Ammon's horn (tissue), 1 donor: ENCODE data around the gene DRC7.

ENCODE experiments used
- DNase-seq: peaks from one replicate; pipeline ENCODE4 v3.0.0-alpha.2; 2016; ENCODE audit warnings: low spot score

DRC7 gene

DNA sequence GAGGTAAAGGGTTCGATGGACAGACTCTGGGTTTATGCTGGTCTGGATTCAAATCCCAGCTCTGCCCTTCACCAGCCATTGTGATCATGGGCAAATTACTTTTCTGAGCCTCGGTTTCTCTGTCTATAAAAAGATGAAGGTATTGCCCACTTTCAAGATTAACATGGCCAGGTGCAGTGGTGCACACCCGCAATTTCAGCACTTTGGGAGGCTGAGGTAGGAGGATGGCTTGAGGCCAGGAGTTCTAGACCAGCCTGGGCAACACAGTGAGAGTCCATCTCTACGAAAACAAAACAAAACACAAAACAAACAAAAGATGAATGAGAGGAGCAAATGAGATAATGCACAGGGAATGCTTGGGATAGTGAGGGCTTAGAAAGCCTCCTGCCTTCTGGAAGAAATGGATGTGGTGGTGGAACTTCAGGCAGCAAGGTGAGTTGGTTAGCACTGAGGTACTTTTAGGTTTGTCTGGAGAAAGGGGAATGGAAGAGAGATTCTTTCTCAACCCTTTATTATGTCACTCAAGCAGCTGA is 18.0 kb upstream of the DRC7 start:
- DNase-seq: no peak

GRCh38 chr16:57677622-57678369 is 16.8 kb upstream of the DRC7 start:
- no peak for DNase-seq

DNA sequence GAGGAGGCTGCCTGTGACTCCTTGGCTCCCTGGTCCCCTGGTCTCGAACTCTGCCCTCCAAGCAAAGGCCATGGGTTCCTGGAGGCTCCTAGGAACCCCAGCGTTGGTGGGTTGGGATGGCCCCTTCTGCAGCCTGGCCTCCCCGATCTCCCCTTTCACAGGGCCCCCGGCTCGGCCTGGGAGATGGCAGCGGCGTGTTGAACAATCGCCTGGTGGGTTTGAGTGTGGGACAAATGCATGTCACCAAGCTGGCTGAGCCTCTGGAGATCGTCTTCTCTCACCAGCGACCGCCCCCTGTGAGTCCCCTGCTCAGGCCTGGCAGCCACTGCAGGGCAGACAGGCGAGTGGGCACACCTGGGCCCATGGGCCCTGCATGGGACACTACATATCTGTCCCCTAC is 15.6 kb upstream of the DRC7 start:
- no peak for DNase-seq

DNA sequence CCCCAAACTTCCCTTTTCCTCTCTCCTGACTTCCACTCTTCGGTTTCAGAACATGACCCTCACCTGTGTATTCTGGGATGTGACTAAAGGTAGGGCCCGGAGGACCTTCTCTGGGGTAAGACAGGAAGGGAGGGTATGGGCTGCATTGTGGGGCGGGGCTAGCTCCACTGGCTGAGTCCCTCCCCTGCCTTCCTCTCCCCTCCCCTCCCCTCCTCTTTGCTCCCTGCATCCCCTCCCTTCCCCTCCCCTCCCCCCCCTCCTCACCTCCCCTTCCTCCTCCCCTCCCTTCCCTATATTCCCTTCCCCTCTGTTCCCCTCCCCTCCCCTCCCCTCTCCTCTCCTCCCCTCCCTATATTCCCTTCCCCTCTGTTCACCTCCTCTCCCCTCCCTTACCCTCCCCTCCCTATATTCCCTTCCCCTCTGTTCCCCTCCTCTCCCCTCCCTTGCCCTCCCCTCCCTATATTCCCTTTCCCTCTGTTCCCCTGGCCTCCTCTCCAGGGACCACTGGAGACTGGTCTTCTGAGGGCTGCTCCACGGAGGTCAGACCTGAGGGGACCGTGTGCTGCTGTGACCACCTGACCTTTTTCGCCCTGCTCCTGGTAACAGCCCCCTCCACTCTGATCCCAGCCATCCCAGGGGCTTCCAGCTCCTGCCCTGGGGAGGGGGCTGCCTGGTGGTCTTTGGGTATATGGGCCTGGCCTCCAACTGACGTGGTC is 14.7 kb upstream of the DRC7 start:
- no peak for DNase-seq

- no peak for DNase-seq
Observed at GRCh38 chr16:57680842-57681375, 13.7 kb upstream of the DRC7 start.

- no peak for DNase-seq
Observed at GRCh38 chr16:57681950-57682728, 12.5 kb upstream of the DRC7 start.

DNA sequence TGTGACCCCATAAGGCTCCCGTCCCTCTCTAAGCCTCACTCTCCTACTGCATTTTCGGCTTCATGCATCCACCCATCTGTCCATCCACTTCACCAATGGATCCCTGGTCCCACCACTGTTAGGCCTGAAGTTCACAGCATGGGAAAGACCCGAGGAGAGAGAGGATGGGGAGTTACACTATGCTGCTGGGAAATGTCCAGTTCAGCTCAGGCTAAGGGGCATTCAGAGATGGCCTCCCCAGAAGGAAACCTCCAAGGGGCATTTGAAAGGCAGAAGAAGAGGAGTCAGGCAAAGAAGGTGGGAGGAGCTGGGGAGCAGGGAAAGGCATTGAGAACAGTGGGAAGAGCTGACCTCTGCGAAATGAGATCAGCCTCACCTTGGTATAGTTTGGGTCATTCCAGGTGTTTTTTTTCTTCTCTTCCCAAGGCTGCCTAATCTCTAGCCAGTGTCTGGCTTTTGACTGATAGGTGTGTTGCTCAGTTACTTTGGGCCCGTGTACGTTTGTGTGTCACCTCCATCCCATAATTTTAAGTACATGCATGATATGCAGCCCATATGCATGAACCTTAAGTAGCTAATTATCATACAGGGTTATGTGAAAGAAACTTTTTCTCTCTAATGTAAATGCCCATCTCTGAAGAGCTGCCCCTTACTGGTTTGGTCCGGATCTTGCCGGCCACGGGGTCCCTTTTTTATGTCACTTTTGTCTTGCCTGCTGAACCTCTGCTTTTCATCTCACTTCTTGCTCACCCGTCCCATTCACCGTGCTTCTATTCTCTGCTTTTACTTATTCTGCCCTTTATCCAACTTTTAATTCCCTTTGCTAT is 11.6 kb upstream of the DRC7 start:
- DNase-seq: no peak

- no peak for DNase-seq
Observed at GRCh38 chr16:57683636-57684545, 10.7 kb upstream of the DRC7 start.

- no peak for DNase-seq
Observed at GRCh38 chr16:57684626-57685358, 9.8 kb upstream of the DRC7 start.

- no peak for DNase-seq
Observed at GRCh38 chr16:57685633-57686032, 9.0 kb upstream of the DRC7 start.

- no peak for DNase-seq
Observed at GRCh38 chr16:57686577-57686976, 8.0 kb upstream of the DRC7 start.

- DNase-seq: no peak
Observed at GRCh38 chr16:57687363-57687929, 7.2 kb upstream of the DRC7 start.

GRCh38 chr16:57688487-57688986 is 6.1 kb upstream of the DRC7 start:
- no peak for DNase-seq

DNA sequence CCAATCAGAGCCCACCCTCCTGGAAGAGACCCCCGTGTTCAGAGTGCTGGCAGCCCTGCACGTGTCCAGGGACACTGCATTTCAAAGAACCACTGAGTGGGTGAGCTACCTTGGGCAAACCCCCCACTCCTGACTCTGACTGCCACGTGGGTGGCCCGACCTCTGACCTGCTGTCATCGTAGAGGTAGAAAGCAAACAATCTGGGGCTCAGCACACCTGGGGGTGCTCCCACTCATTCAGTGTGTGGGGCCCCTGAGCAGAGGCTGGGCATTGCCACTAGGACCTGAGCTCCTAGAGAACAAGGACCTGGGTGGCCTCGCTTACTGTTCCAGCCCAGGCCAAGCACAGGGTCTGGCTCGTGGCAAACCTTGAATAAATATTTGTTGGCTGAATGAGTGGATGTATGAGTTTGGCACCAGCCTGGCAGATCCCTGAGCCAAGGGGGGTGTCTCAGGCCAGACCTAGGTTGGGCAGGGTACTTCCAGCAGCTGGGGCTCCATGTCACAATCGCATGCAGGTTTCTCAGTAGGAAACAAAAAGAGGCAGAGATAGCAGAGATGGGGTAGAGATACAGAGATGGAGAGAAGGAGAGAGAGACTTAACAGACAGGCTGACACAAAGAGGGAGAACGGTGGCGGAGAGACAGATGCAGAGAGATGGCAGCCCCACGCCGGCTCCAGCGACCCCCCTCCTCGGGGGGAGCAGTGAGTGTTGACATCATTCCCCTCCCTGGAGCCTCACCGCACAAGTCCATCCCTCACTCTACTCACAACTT is 5.4 kb upstream of the DRC7 start:
- DNase-seq: no peak

GRCh38 chr16:57689762-57690558 is 4.6 kb upstream of the DRC7 start:
- DNase-seq: no peak

DNA sequence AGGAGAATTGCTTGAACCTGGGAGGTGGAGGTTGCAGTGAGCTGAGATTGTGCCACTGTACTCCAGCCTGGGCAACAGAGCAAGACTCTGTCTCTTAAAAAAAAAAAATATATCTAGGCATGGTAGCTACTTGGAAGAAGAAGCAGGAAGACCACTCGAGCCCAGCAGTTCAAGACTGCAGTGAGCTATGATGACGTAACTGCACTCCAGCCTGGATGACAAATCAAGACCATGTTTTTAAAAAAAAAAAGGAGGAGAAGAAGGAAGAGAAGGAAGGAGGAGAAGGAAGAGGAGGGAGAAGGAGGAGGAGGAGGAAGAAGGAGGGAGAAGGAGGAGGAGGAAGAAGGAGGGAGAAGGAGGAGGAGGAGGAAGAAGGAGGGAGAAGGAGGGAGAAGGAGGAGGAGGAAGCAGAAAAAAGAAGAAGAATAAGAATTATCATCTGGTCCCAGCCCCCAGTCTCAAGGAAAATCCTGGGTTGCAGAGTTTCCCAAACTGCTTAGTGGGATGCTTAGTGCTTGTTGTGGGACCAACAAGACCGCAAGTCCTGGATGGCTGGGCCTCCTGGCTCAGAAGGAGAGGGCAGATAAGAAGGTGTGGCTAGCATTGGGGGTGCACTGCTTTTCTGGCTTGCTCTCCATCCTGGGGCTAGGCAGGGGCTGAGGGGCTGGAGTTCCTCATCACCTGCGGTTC is 3.7 kb upstream of the DRC7 start:
- no peak for DNase-seq

GRCh38 chr16:57692636-57693035 is 2.0 kb upstream of the DRC7 start:
- no peak for DNase-seq
